Loucy (cell line): Measurements from ENCODE around the gene SLC29A2.
"Not testable (repeated sequence)": the region's sequence is repeated elsewhere in the genome, so short reads cannot be mapped to it uniquely, and the experiment has no call there.

Experiments used
- H2AFZ ChIP-seq: fragments of 200-600 bp; sonication (generic); 2 replicates; pipeline ENCODE4 v1.6.0; 2016; ENCODE audit warnings: antibody characterized with exemption, mild to moderate bottlenecking, low read length, moderate library complexity
- H3F3A ChIP-seq: fragments of 200-600 bp; 2 replicates; pipeline ENCODE4 v1.6.0; 2016; ENCODE audit warnings: antibody characterized with exemption, low read depth, mild to moderate bottlenecking
- H3K27me3 ChIP-seq: fragments of 200-600 bp; sonication (generic); 2 replicates; pipeline ENCODE4 v1.6.1; 2014; ENCODE audit warnings: low read length, mild to moderate bottlenecking; ENCODE audit not compliant: insufficient read depth, poor library complexity, severe bottlenecking
- H3K36me3 ChIP-seq: fragments of 200-600 bp; sonication (generic); 2 replicates; pipeline ENCODE4 v1.6.1; 2016; ENCODE audit warnings: low read length; ENCODE audit not compliant: insufficient read depth
- H3K4me1 ChIP-seq: fragments of 200-600 bp; sonication (generic); 2 replicates; pipeline ENCODE4 v1.5.1; 2014; ENCODE audit warnings: low read length, mild to moderate bottlenecking; ENCODE audit not compliant: insufficient read depth, poor library complexity, severe bottlenecking
- H3K4me2 ChIP-seq: fragments of 200-600 bp; sonication (generic); 2 replicates; pipeline ENCODE4 v1.6.0; 2014; ENCODE audit warnings: antibody characterized with exemption, low read length, low read depth, mild to moderate bottlenecking; ENCODE audit not compliant: poor library complexity, severe bottlenecking
- H3K4me3 ChIP-seq: fragments of 200-600 bp; sonication (generic); 2 replicates; pipeline ENCODE4 v1.5.1; 2014; ENCODE audit warnings: low read length, mild to moderate bottlenecking, mixed read lengths; ENCODE audit not compliant: poor library complexity, severe bottlenecking
- H3K79me2 ChIP-seq: fragments of 200-600 bp; sonication (generic); 2 replicates; pipeline ENCODE4 v1.6.1; 2014; ENCODE audit warnings: low read length; ENCODE audit not compliant: insufficient read depth
- H3K9ac ChIP-seq: fragments of 200-600 bp; sonication (generic); 2 replicates; pipeline ENCODE4 v1.6.0; 2014; ENCODE audit warnings: mild to moderate bottlenecking, low read depth, low read length, moderate library complexity; ENCODE audit not compliant: poor library complexity, severe bottlenecking
- H3K9me2 ChIP-seq: fragments of 200-600 bp; sonication (generic); replicated peaks from 2 replicates; pipeline ENCODE4 v1.6.1; 2016; ENCODE audit warnings: low read depth, low read length, mixed read lengths
- H3K9me3 ChIP-seq: fragments of 200-600 bp; sonication (generic); 2 replicates; pipeline ENCODE4 v1.6.1; 2014; ENCODE audit warnings: mild to moderate bottlenecking, antibody characterized with exemption, low read length, low read depth; ENCODE audit not compliant: insufficient read depth
- H4K20me1 ChIP-seq: fragments of 200-600 bp; sonication (generic); 2 replicates; pipeline ENCODE4 v1.6.0; 2014; ENCODE audit warnings: antibody characterized with exemption, low read length, mild to moderate bottlenecking; ENCODE audit not compliant: insufficient read depth, poor library complexity, severe bottlenecking
- CTCF ChIP-seq: fragments of 200-600 bp; sonication (generic); conservative IDR thresholded peaks from 2 replicates; pipeline ENCODE4 v1.5.1; 2014; ENCODE audit warnings: mild to moderate bottlenecking, antibody characterized with exemption, low read length
- EZH2phosphoT487 ChIP-seq: fragments of 200-600 bp; IDR thresholded peaks from 2 replicates; pipeline ENCODE4 v1.6.1; 2018; ENCODE audit warnings: antibody characterized with exemption, mild to moderate bottlenecking, moderate library complexity, borderline replicate concordance

Gene SLC29A2

DNA sequence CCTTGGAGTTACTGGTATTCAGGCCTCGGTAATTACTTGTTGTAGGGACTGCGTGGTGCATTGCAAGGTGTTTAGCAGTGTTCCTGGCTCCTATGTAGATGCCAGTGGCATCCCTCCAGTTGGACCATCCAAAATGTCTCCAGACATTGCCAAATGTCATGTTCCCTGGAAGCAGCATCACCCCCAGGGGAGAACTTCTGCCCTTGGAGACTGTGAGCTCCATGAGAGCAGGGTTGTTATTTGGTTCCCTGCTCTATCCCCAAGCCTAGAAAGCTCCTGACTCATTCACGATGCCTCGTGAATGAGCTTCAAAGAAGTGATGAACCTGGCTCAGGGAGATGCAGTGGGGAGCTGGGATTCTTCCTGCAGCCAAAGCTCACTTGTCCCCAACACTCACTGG, 50.0 kb downstream of the SLC29A2 start:
- no peak overlapping the region for H3K9ac ChIP-seq
- no peaks in the 10 kb centered on the region for H4K20me1 ChIP-seq
- H3K79me2 ChIP-seq = no peaks in the 10 kb centered on the region
- TF ChIP-seq EZH2phosphoT487 (no peak), CTCF (no peak)
- no peak overlapping the region for H2AFZ ChIP-seq
- H3K27me3 ChIP-seq = no peaks in the 10 kb centered on the region
- H3K4me2 ChIP-seq = no peak overlapping the region
- no peak overlapping the region for H3K4me3 ChIP-seq
- H3F3A ChIP-seq = no peaks in the 10 kb centered on the region
- H3K36me3 ChIP-seq = no peaks in the 10 kb centered on the region
- H3K4me1 ChIP-seq = peaks cover 41% of the 10 kb centered on the region
- H3K9me3 ChIP-seq = no peaks in the 10 kb centered on the region
- no peaks in the 10 kb centered on the region for H3K9me2 ChIP-seq

GRCh38 chr11:66320748-66321147, 50.8 kb downstream of the SLC29A2 start:
- H3K79me2 ChIP-seq, H3K9me2 ChIP-seq, H2AFZ ChIP-seq, H3K4me2 ChIP-seq, H3K36me3 ChIP-seq, H3K9me3 ChIP-seq, H3F3A ChIP-seq, H3K27me3 ChIP-seq, H3K9ac ChIP-seq, H3K4me3 ChIP-seq, H4K20me1 ChIP-seq: not testable (repeated sequence)
- H3K4me1 ChIP-seq = peaks cover 33% of the 10 kb centered on the region

DNA sequence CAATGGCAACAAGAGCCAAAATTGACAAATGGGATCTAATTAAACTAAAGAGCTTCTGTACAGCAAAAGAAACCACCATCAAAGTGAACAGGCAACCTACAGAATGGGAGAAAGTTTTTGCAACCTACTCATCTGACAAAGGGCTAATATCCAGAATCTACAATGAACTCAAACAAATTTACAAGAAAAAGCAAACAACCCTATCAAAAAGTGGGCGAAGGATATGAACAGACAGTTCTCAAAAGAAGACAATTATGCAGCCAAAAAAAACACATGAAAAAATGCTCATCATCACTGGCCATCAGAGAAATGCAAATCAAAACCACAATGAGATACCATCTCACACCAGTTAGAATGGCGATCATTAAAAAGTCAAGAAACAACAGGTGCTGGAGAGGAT, 51.3 kb downstream of the SLC29A2 start:
- not testable (repeated sequence) for H3K27me3 ChIP-seq, H3F3A ChIP-seq, H3K4me3 ChIP-seq, H3K9me2 ChIP-seq, H3K4me2 ChIP-seq, H3K9ac ChIP-seq, H3K79me2 ChIP-seq, H3K36me3 ChIP-seq, H4K20me1 ChIP-seq, H2AFZ ChIP-seq, H3K9me3 ChIP-seq
- H3K4me1 ChIP-seq = peaks cover 29% of the 10 kb centered on the region

DNA sequence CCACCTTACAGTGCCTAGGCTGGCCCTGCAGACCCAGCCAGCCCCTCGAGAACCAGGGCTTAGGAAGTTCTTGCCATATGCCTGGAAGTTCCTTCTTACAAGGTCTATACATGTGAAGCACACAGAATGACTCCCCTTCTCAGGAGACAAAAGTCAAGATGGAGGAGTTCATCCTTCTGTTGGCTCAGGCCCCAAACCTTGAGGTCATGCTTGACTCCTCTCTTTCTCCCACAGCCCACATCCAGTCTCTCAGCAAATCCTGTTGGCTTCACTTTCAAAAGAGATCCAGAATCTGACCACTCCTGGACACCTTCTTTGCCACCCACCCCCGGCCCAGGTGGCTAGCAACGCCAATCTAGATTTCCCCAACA, 53.0 kb downstream of the SLC29A2 start:
- Histone ChIP-seq H3K4me3 (peak overlapping the region; percentile 58), H2AFZ (peak overlapping the region; percentile 3; the same call in 1 of the 2 replicates), H3K4me2 (peak overlapping the region; percentile 69), H3K9me3 (no peaks in the 10 kb centered on the region), H3K36me3 (no peaks in the 10 kb centered on the region), H3K9me2 (no peaks in the 10 kb centered on the region), H3F3A (no peaks in the 10 kb centered on the region), H3K4me1 (peaks cover 36% of the 10 kb centered on the region), H3K79me2 (no peaks in the 10 kb centered on the region), H3K27me3 (no peaks in the 10 kb centered on the region), H4K20me1 (no peaks in the 10 kb centered on the region), H3K9ac (peak overlapping the region; percentile 66)
- TF ChIP-seq EZH2phosphoT487 (no peak), CTCF (no peak)
